ENCODE results near the gene COMP.

- TF ChIP-seq PATZ1 (CRISPR knock-in tag; IDR thresholded peaks at IDR 0.05; ENCODE audit: borderline replicate concordance) (no peak), ZFP3 (CRISPR knock-in tag; IDR thresholded peaks at IDR 0.05) (no peak), PPARA (CRISPR knock-in tag; IDR thresholded peaks at IDR 0.05; ENCODE audit: borderline replicate concordance) (no peak), ZFP30 (CRISPR knock-in tag; IDR thresholded peaks at IDR 0.05) (no peak), BACH2 (CRISPR knock-in tag; IDR thresholded peaks at IDR 0.05; ENCODE audit: borderline replicate concordance) (no peak), ZNF70 (CRISPR knock-in tag; IDR thresholded peaks at IDR 0.05) (no peak)
These were observed 54.4 kb downstream of the COMP start for GRCh38 chr19:18736415-18737336.

Data from SK-N-SH treated with all-trans-retinoic acid at 6 μM for 48 hours (cell line).